ENCODE measurements around the gene THRSP. TPM values are rescaled to one million over a fixed set of nuclear protein-coding genes. Genes with fewer than 3 reads are reported as not detected.
A peak's percentile ranks its signal among the peaks of the same experiment; 100 is the strongest.

Gene THRSP
- total and polyA plus RNA-seq, 2 of the 8 experiments (the other 6 are each of a cell fraction or from before 2014, with no cell fraction given), result 0.11 TPM; not detected in 1

GRCh38 chr11:78079232-78080083 is 15.8 kb downstream of the THRSP start, which contains the start of gene NDUFC2 (continued):
- TF ChIP-seq SIN3A (conservative IDR thresholded peaks at IDR 0.05 in 1 of 2, IDR thresholded peaks at IDR 0.05 in 1 of 2; ENCODE audit: low read depth in 1 of 2, low read length in 2 of 2) (peak; percentile 49 to 77; a peak in 2 of 4 replicates), SIX5 (IDR thresholded peaks at IDR 0.05; ENCODE audit: low read depth, low read length) (peak; percentile 18; the same call in 1 of the 2 replicates), GABPA (IDR thresholded peaks at IDR 0.05; ENCODE audit: borderline replicate concordance, insufficient read depth, low read length) (peak; percentile 90), CEBPB (IDR thresholded peaks at IDR 0.05; ENCODE audit: low read depth, low read length) (no peak), CHD7 (IDR thresholded peaks at IDR 0.05; ENCODE audit: insufficient replicate concordance, low read length) (no peak), ATF3 (IDR thresholded peaks at IDR 0.05; ENCODE audit: insufficient read depth, low read depth, low read length) (no peak), CREB1 (IDR thresholded peaks at IDR 0.05) (peak; percentile 59; the same call in 1 of the 2 replicates), KDM5A (IDR thresholded peaks at IDR 0.05; ENCODE audit: low read length) (peak; percentile 78; the same call in 1 of the 2 replicates)
